Erythroblast (primary cell): ENCODE results near the gene DNAI1.

Experiments used
- GATA1 ChIP-seq: IDR thresholded peaks from 2 replicates; pipeline ENCODE4 v1.6.1; 2011; ENCODE audit warnings: low read depth, mild to moderate bottlenecking, control low read depth, low read length, moderate library complexity
- POLR2A ChIP-seq: IDR thresholded peaks from 2 replicates; pipeline ENCODE4 v1.6.1; 2011; ENCODE audit warnings: mild to moderate bottlenecking, low read length

- TF ChIP-seq POLR2A (no peak), GATA1 (no peak)
Observed at GRCh38 chr9:34457266-34458012, 1.2 kb upstream of the DNAI1 start.
